ENCODE data around the gene TSHZ2. TPM values are rescaled to one million over a fixed set of nuclear protein-coding genes. Genes with fewer than 3 reads are reported as not detected.

The TSHZ2 gene
- total RNA-seq, 1 experiment from 2014 or later = 0.07 TPM

DNA sequence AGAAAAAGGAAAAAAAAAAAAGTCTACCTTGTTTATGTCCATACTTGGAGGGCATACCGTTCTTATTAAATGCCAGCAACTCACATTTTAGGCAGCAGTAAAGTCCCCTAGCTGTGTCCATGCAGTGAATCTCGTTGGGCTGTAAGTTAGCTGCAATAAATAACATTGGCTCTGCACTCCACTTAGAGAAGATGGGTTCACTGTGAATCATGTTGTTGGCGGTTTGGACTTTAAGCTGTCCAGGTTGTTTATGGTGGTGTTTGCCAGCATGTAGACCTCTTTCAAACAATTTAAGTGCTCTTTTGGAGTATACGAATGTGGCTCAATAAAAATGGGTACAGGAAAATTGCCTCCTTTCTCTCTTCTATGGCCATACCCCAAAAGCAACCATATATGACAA, 494.1 kb downstream of the TSHZ2 start:
- H4K91ac ChIP-seq (ENCODE audit: insufficient read length, low read depth, low read length) = no peak overlapping the region
- H3K4me2 ChIP-seq (ENCODE audit: insufficient read depth, insufficient read length, low read length) = no peak overlapping the region
- H3K79me1 ChIP-seq (ENCODE audit: insufficient read depth, low read depth, low read length, poor library complexity, severe bottlenecking) = no peaks in the 10 kb centered on the region
- H3K18ac ChIP-seq (ENCODE audit: insufficient read length, low read depth, low read length) = no peak overlapping the region
- H2BK5ac ChIP-seq (ENCODE audit: insufficient read length, low read length) = no peak overlapping the region
- no peaks in the 10 kb centered on the region for H3K4me1 ChIP-seq (ENCODE audit: insufficient read depth, low read length)
- H3K4ac ChIP-seq (ENCODE audit: low read depth, low read length) = no peak overlapping the region
- no peak overlapping the region for H3T11ph ChIP-seq (ENCODE audit: low read length)
- no peaks in the 10 kb centered on the region for H3K79me2 ChIP-seq (ENCODE audit: insufficient read depth, low read length)
- peaks cover 7% of the 10 kb centered on the region for H3K27me3 Mint-ChIP-seq (ENCODE audit: low read depth)
- H3K4me1 Mint-ChIP-seq = no peaks in the 10 kb centered on the region
- no peak overlapping the region for H2AK5ac ChIP-seq (ENCODE audit: insufficient read length, low read length)
- DNase-seq = no peak
- no peak overlapping the region for H2BK12ac ChIP-seq (ENCODE audit: insufficient read length, low read depth, low read length)
- peaks cover 20% of the 10 kb centered on the region for H3K9me3 ChIP-seq (ENCODE audit: control insufficient read depth, low read depth, low read length)
- no peaks in the 10 kb centered on the region for H3K23me2 ChIP-seq (ENCODE audit: insufficient read length, low read depth, low read length, poor library complexity, severe bottlenecking)
- no peaks in the 10 kb centered on the region for H4K20me1 ChIP-seq (ENCODE audit: control insufficient read depth, insufficient read depth, insufficient read length)
- no peak overlapping the region for H2BK20ac ChIP-seq (ENCODE audit: low read depth, low read length, poor library complexity, severe bottlenecking)
- no peak overlapping the region for H3K4me3 Mint-ChIP-seq
- no peak overlapping the region for H3K23ac ChIP-seq (ENCODE audit: insufficient read length, low read depth, low read length)
- H3K27ac Mint-ChIP-seq = no peak overlapping the region
- H2BK15ac ChIP-seq (ENCODE audit: low read depth, low read length) = no peak overlapping the region
- no peak overlapping the region for H2BK120ac ChIP-seq (ENCODE audit: low read depth, low read length, poor library complexity, severe bottlenecking)
- H3K27me3 ChIP-seq (ENCODE audit: insufficient read depth, low read length) = no peaks in the 10 kb centered on the region
- no peak overlapping the region for H4K5ac ChIP-seq (ENCODE audit: insufficient read length, low read depth, low read length)
- H3K36me3 Mint-ChIP-seq (ENCODE audit: insufficient read depth in 1 of 3, low read depth in 3 of 3) = peaks cover 17 to 33% (median 32%) of the 10 kb centered on the region in 3 experiments
- no CpG with 5 or more reads among the region's 4 CpGs for WGBS (ENCODE audit: extremely low coverage, insufficient read length, low lambda C conversion rate)
- no peak overlapping the region for H3K27ac ChIP-seq (ENCODE audit: insufficient read length, low read depth, low read length)
- no peak overlapping the region for H2AFZ ChIP-seq (ENCODE audit: low read length)
- H3K14ac ChIP-seq (ENCODE audit: insufficient read depth, low read length) = no peak overlapping the region
- H4K8ac ChIP-seq (replicated peaks; ENCODE audit: insufficient read length, low read depth, low read length) = no peak overlapping the region
- no peak overlapping the region for H3K9ac ChIP-seq (ENCODE audit: extremely low read depth, insufficient read length, low read length)
- H3K56ac ChIP-seq (ENCODE audit: insufficient read length, low read depth, low read length) = no peak overlapping the region
- H3K9me3 Mint-ChIP-seq = peaks cover 14 to 26% of the 10 kb centered on the region in 2 experiments
- TF ChIP-seq, protein P1, sequence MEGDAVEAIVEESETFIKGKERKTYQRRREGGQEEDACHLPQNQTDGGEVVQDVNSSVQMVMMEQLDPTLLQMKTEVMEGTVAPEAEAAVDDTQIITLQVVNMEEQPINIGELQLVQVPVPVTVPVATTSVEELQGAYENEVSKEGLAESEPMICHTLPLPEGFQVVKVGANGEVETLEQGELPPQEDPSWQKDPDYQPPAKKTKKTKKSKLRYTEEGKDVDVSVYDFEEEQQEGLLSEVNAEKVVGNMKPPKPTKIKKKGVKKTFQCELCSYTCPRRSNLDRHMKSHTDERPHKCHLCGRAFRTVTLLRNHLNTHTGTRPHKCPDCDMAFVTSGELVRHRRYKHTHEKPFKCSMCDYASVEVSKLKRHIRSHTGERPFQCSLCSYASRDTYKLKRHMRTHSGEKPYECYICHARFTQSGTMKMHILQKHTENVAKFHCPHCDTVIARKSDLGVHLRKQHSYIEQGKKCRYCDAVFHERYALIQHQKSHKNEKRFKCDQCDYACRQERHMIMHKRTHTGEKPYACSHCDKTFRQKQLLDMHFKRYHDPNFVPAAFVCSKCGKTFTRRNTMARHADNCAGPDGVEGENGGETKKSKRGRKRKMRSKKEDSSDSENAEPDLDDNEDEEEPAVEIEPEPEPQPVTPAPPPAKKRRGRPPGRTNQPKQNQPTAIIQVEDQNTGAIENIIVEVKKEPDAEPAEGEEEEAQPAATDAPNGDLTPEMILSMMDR (conservative IDR thresholded peaks at IDR 0.05) = no peak

All from H9 (cell line).